Parathyroid adenoma (tissue), 2 donors: ENCODE data around the gene ASIC3.

Experiments
- H2AFZ ChIP-seq: fragments of 300-600 bp; sonication (generic); one replicate; pipeline ENCODE4 v1.7.0; 2017; ENCODE audit warnings: antibody characterized with exemption, mild to moderate bottlenecking
- H3K27ac ChIP-seq: fragments of 300-600 bp; sonication (generic); one replicate; pipeline ENCODE4 v1.7.0; 2017
- H3K27me3 ChIP-seq: fragments of 300-600 bp; sonication (generic); one replicate; pipeline ENCODE4 v1.7.0; 2017; ENCODE audit warnings: low read length; ENCODE audit not compliant: control insufficient read depth, insufficient read depth
- H3K36me3 ChIP-seq: fragments of 300-600 bp; sonication (generic); one replicate; pipeline ENCODE4 v1.7.0; 2017; ENCODE audit warnings: low read length; ENCODE audit not compliant: control insufficient read depth, insufficient read depth
- H3K4me1 ChIP-seq: fragments of 300-600 bp; sonication (generic); one replicate; pipeline ENCODE4 v1.7.0; 2017; ENCODE audit warnings: control low read depth
- H3K4me2 ChIP-seq: fragments of 300-600 bp; sonication (generic); one replicate; pipeline ENCODE4 v1.7.0; 2017; ENCODE audit warnings: low read length
- H3K4me3 ChIP-seq: fragments of 300-600 bp; sonication (generic); one replicate; pipeline ENCODE4 v1.7.0; 2017; ENCODE audit warnings: low read depth, low read length
- H3K79me2 ChIP-seq: fragments of 300-600 bp; sonication (generic); one replicate; pipeline ENCODE4 v1.7.0; 2017; ENCODE audit warnings: control low read depth
- H3K9ac ChIP-seq: fragments of 300-600 bp; sonication (generic); one replicate; pipeline ENCODE4 v1.7.0; 2017; ENCODE audit warnings: mild to moderate bottlenecking
- H3K9me3 ChIP-seq: fragments of 300-600 bp; sonication (generic); one replicate; pipeline ENCODE4 v1.7.0; 2017; ENCODE audit warnings: low read length; ENCODE audit not compliant: control insufficient read depth
- CTCF ChIP-seq: fragments of 300-600 bp; sonication (generic); IDR thresholded peaks from one replicate; pipeline ENCODE4 v1.7.0; 2017; ENCODE audit warnings: antibody characterized with exemption, mild to moderate bottlenecking
- donor health status: primary hyperparathyroidism.

Gene ASIC3

GRCh38 chr7:151083071-151083823, 34.9 kb downstream of the ASIC3 start, which contains the start of gene TMUB1:
TMUB1 (minus strand) TSS chr7:151083493; CDS start chr7:151082563, 930 bp downstream.
- Histone ChIP-seq H3K27ac (peak within 1 kb of the TSS; percentile 71), H3K36me3 (no peaks in the 10 kb centered on the region), H3K9ac (peak within 1 kb of the TSS; percentile 37), H2AFZ (peak within 1 kb of the TSS; percentile 77), H3K4me1 (peaks cover 38% of the 10 kb centered on the region), H3K79me2 (peaks cover 18% of the 10 kb centered on the region), H3K27me3 (no peaks in the 10 kb centered on the region), H3K9me3 (no peaks in the 10 kb centered on the region), H3K4me2 (peak within 1 kb of the TSS; percentile 96), H3K4me3 (peak within 1 kb of the TSS; percentile 88)
- peak; percentile 3 for TF ChIP-seq CTCF

- peaks cover 23% of the 10 kb centered on the region for H3K79me2 ChIP-seq
- H3K9ac ChIP-seq = no peak overlapping the region
- peaks cover 43% of the 10 kb centered on the region for H3K4me1 ChIP-seq
- H3K4me2 ChIP-seq = peak overlapping the region; percentile 96
- no peak for TF ChIP-seq CTCF
- H3K27me3 ChIP-seq = no peaks in the 10 kb centered on the region
- H3K27ac ChIP-seq = no peak overlapping the region
- H3K36me3 ChIP-seq = no peaks in the 10 kb centered on the region
- H2AFZ ChIP-seq = peak overlapping the region; percentile 77
- no peaks in the 10 kb centered on the region for H3K9me3 ChIP-seq
- peak overlapping the region; percentile 88 for H3K4me3 ChIP-seq
Observed at GRCh38 chr7:151083824-151084160, 35.5 kb downstream of the ASIC3 start.

GRCh38 chr7:151085329-151085690, 37.0 kb downstream of the ASIC3 start:
- H3K4me3 ChIP-seq = peak overlapping the region; percentile 62
- peaks cover 44% of the 10 kb centered on the region for H3K4me1 ChIP-seq
- H3K9me3 ChIP-seq = no peaks in the 10 kb centered on the region
- no peaks in the 10 kb centered on the region for H3K27me3 ChIP-seq
- peak overlapping the region; percentile 71 for H2AFZ ChIP-seq
- peak overlapping the region; percentile 81 for H3K27ac ChIP-seq
- no peak overlapping the region for H3K9ac ChIP-seq
- peaks cover 29% of the 10 kb centered on the region for H3K79me2 ChIP-seq
- H3K4me2 ChIP-seq = peak overlapping the region; percentile 66
- H3K36me3 ChIP-seq = no peaks in the 10 kb centered on the region
- TF ChIP-seq CTCF = no peak

- H3K4me1 ChIP-seq = peaks cover 44% of the 10 kb centered on the region
Observed at GRCh38 chr7:151085691-151086620, 37.6 kb downstream of the ASIC3 start, which contains the start of gene AGAP3. AGAP3 (plus strand) TSS chr7:151086475; CDS start chr7:151086742, 267 bp downstream.

More at GRCh38 chr7:151085691-151086620, 37.6 kb downstream of the ASIC3 start, which contains the start of gene AGAP3:
- Histone ChIP-seq H3K79me2 (peaks cover 33% of the 10 kb centered on the region), H3K4me3 (peak within 1 kb of the TSS; percentile 78), H2AFZ (peak within 1 kb of the TSS; percentile 71), H3K27me3 (no peaks in the 10 kb centered on the region), H3K9ac (peak within 1 kb of the TSS; percentile 82), H3K4me2 (peak within 1 kb of the TSS; percentile 97), H3K27ac (peak within 1 kb of the TSS; percentile 87), H3K36me3 (no peaks in the 10 kb centered on the region), H3K9me3 (no peaks in the 10 kb centered on the region)
- no peak for TF ChIP-seq CTCF
